ENCODE data around the gene SRGAP2.
A peak's percentile ranks its signal among the peaks of the same experiment; 100 is the strongest.
"Not testable (repeated sequence)": the region's sequence is repeated elsewhere in the genome, so short reads cannot be mapped to it uniquely, and the experiment has no call there.

The SRGAP2 gene

GRCh38 chr1:206182368-206183317 lies 20.7 kb upstream of the SRGAP2 start:
- not testable (repeated sequence) for H3K4me3 ChIP-seq (IDR thresholded peaks at IDR 0.05; ENCODE audit: insufficient read depth, low read depth, low read length)

GRCh38 chr1:206183788-206184187 lies 19.6 kb upstream of the SRGAP2 start:
- H3K4me1 ChIP-seq (ENCODE audit: low read depth, poor library complexity, severe bottlenecking); H3K27ac ChIP-seq; H4K20me1 ChIP-seq (ENCODE audit: insufficient read depth); H3K27me3 ChIP-seq (ENCODE audit: insufficient read depth, low read depth); H3K36me3 ChIP-seq (ENCODE audit: insufficient read depth); H3K9ac ChIP-seq; H2AFZ ChIP-seq (ENCODE audit: low read depth); H3K4me2 ChIP-seq; H3K79me2 ChIP-seq (ENCODE audit: insufficient read depth, low read depth); H3K4me3 ChIP-seq (IDR thresholded peaks at IDR 0.05; ENCODE audit: insufficient read depth, low read depth, low read length): not testable (repeated sequence)

More at GRCh38 chr1:206182368-206183317, 20.7 kb upstream of the SRGAP2 start:
- not testable (repeated sequence) for H3K36me3 ChIP-seq (ENCODE audit: insufficient read depth); H3K4me2 ChIP-seq; H3K9ac ChIP-seq; H2AFZ ChIP-seq (ENCODE audit: low read depth); H3K27ac ChIP-seq; H3K4me1 ChIP-seq (ENCODE audit: low read depth, poor library complexity, severe bottlenecking); H3K79me2 ChIP-seq (ENCODE audit: insufficient read depth, low read depth); H4K20me1 ChIP-seq (ENCODE audit: insufficient read depth); H3K27me3 ChIP-seq (ENCODE audit: insufficient read depth, low read depth)

- H3K4me1 ChIP-seq (ENCODE audit: low read depth, poor library complexity, severe bottlenecking); H3K9ac ChIP-seq; H4K20me1 ChIP-seq (ENCODE audit: insufficient read depth); H3K79me2 ChIP-seq (ENCODE audit: insufficient read depth, low read depth); H3K27me3 ChIP-seq (ENCODE audit: insufficient read depth, low read depth); H3K4me2 ChIP-seq; H3K4me3 ChIP-seq (IDR thresholded peaks at IDR 0.05; ENCODE audit: insufficient read depth, low read depth, low read length); H3K27ac ChIP-seq; H3K36me3 ChIP-seq (ENCODE audit: insufficient read depth); H2AFZ ChIP-seq (ENCODE audit: low read depth): not testable (repeated sequence)
These were observed 17.6 kb upstream of the SRGAP2 start for GRCh38 chr1:206185778-206186177.

- not testable (repeated sequence) for H3K27me3 ChIP-seq (ENCODE audit: insufficient read depth, low read depth); H3K79me2 ChIP-seq (ENCODE audit: insufficient read depth, low read depth); H2AFZ ChIP-seq (ENCODE audit: low read depth); H3K4me3 ChIP-seq (IDR thresholded peaks at IDR 0.05; ENCODE audit: insufficient read depth, low read depth, low read length); H3K27ac ChIP-seq; H3K9ac ChIP-seq; H3K4me2 ChIP-seq; H4K20me1 ChIP-seq (ENCODE audit: insufficient read depth); H3K36me3 ChIP-seq (ENCODE audit: insufficient read depth); H3K4me1 ChIP-seq (ENCODE audit: low read depth, poor library complexity, severe bottlenecking)
These were observed 16.5 kb upstream of the SRGAP2 start for GRCh38 chr1:206186826-206187225.

GRCh38 chr1:206195182-206195581 lies 8.2 kb upstream of the SRGAP2 start:
- H3K4me2 ChIP-seq; H4K20me1 ChIP-seq (ENCODE audit: insufficient read depth); H3K9ac ChIP-seq: not testable (repeated sequence)

GRCh38 chr1:206196748-206197424 lies 6.5 kb upstream of the SRGAP2 start:
- not testable (repeated sequence) for H3K4me2 ChIP-seq; H4K20me1 ChIP-seq (ENCODE audit: insufficient read depth); H3K4me1 ChIP-seq (ENCODE audit: low read depth, poor library complexity, severe bottlenecking); H2AFZ ChIP-seq (ENCODE audit: low read depth); H3K27ac ChIP-seq; H3K27me3 ChIP-seq (ENCODE audit: insufficient read depth, low read depth); H3K9ac ChIP-seq; H3K36me3 ChIP-seq (ENCODE audit: insufficient read depth); H3K4me3 ChIP-seq (IDR thresholded peaks at IDR 0.05; ENCODE audit: insufficient read depth, low read depth, low read length); H3K79me2 ChIP-seq (ENCODE audit: insufficient read depth, low read depth)

More at GRCh38 chr1:206195182-206195581, 8.2 kb upstream of the SRGAP2 start:
- H3K36me3 ChIP-seq (ENCODE audit: insufficient read depth); H2AFZ ChIP-seq (ENCODE audit: low read depth); H3K4me3 ChIP-seq (IDR thresholded peaks at IDR 0.05; ENCODE audit: insufficient read depth, low read depth, low read length); H3K27ac ChIP-seq; H3K27me3 ChIP-seq (ENCODE audit: insufficient read depth, low read depth); H3K79me2 ChIP-seq (ENCODE audit: insufficient read depth, low read depth); H3K4me1 ChIP-seq (ENCODE audit: low read depth, poor library complexity, severe bottlenecking): not testable (repeated sequence)

GRCh38 chr1:206202789-206203363 lies 465 bp upstream of the SRGAP2 start, which contains the start of gene FAM72A:
TSS of gene FAM72A (minus strand) at chr1:206202839. CDS start at chr1:206202025, 814 bp downstream.
- not testable (repeated sequence) for H3K4me2 ChIP-seq; H3K36me3 ChIP-seq (ENCODE audit: insufficient read depth); H3K79me2 ChIP-seq (ENCODE audit: insufficient read depth, low read depth); H4K20me1 ChIP-seq (ENCODE audit: insufficient read depth); H3K27me3 ChIP-seq (ENCODE audit: insufficient read depth, low read depth); H3K4me1 ChIP-seq (ENCODE audit: low read depth, poor library complexity, severe bottlenecking); H3K4me3 ChIP-seq (IDR thresholded peaks at IDR 0.05; ENCODE audit: insufficient read depth, low read depth, low read length); H2AFZ ChIP-seq (ENCODE audit: low read depth); H3K27ac ChIP-seq
- peak within 1 kb of the TSS; percentile 22; the same call in 1 of the 2 replicates for H3K9ac ChIP-seq

- not testable (repeated sequence) for H3K4me1 ChIP-seq (ENCODE audit: low read depth, poor library complexity, severe bottlenecking); H3K79me2 ChIP-seq (ENCODE audit: insufficient read depth, low read depth); H3K27ac ChIP-seq; H3K36me3 ChIP-seq (ENCODE audit: insufficient read depth); H3K27me3 ChIP-seq (ENCODE audit: insufficient read depth, low read depth); H3K4me3 ChIP-seq (IDR thresholded peaks at IDR 0.05; ENCODE audit: insufficient read depth, low read depth, low read length); H3K4me2 ChIP-seq; H4K20me1 ChIP-seq (ENCODE audit: insufficient read depth); H2AFZ ChIP-seq (ENCODE audit: low read depth); H3K9ac ChIP-seq
These were observed 794 bp downstream of the SRGAP2 start for GRCh38 chr1:206204159-206204511.

GRCh38 chr1:206204871-206205270 lies 1.5 kb downstream of the SRGAP2 start:
- H3K27ac ChIP-seq; H3K4me1 ChIP-seq (ENCODE audit: low read depth, poor library complexity, severe bottlenecking); H3K79me2 ChIP-seq (ENCODE audit: insufficient read depth, low read depth); H3K4me3 ChIP-seq (IDR thresholded peaks at IDR 0.05; ENCODE audit: insufficient read depth, low read depth, low read length); H4K20me1 ChIP-seq (ENCODE audit: insufficient read depth); H3K36me3 ChIP-seq (ENCODE audit: insufficient read depth); H3K27me3 ChIP-seq (ENCODE audit: insufficient read depth, low read depth); H3K9ac ChIP-seq: not testable (repeated sequence)
- Histone ChIP-seq H2AFZ (ENCODE audit: low read depth) (peak overlapping the region; percentile 22; the same call in 1 of the 2 replicates), H3K4me2 (peak overlapping the region; percentile 21; the same call in 1 of the 2 replicates)

GRCh38 chr1:206205569-206205968 lies 2.2 kb downstream of the SRGAP2 start:
- not testable (repeated sequence) for H3K4me3 ChIP-seq (IDR thresholded peaks at IDR 0.05; ENCODE audit: insufficient read depth, low read depth, low read length); H3K79me2 ChIP-seq (ENCODE audit: insufficient read depth, low read depth); H3K27ac ChIP-seq; H4K20me1 ChIP-seq (ENCODE audit: insufficient read depth); H3K9ac ChIP-seq; H3K4me2 ChIP-seq; H2AFZ ChIP-seq (ENCODE audit: low read depth); H3K4me1 ChIP-seq (ENCODE audit: low read depth, poor library complexity, severe bottlenecking); H3K27me3 ChIP-seq (ENCODE audit: insufficient read depth, low read depth); H3K36me3 ChIP-seq (ENCODE audit: insufficient read depth)

All from KMS-11 (cell line).